ENCODE data around the gene HAGHL. TPM values are rescaled to one million over a fixed set of nuclear protein-coding genes. Genes with fewer than 3 reads are reported as not detected.

HAGHL gene
- total and polyA plus RNA-seq, 4 donors = 0.25 to 1.1 (median 0.49) TPM

DNA sequence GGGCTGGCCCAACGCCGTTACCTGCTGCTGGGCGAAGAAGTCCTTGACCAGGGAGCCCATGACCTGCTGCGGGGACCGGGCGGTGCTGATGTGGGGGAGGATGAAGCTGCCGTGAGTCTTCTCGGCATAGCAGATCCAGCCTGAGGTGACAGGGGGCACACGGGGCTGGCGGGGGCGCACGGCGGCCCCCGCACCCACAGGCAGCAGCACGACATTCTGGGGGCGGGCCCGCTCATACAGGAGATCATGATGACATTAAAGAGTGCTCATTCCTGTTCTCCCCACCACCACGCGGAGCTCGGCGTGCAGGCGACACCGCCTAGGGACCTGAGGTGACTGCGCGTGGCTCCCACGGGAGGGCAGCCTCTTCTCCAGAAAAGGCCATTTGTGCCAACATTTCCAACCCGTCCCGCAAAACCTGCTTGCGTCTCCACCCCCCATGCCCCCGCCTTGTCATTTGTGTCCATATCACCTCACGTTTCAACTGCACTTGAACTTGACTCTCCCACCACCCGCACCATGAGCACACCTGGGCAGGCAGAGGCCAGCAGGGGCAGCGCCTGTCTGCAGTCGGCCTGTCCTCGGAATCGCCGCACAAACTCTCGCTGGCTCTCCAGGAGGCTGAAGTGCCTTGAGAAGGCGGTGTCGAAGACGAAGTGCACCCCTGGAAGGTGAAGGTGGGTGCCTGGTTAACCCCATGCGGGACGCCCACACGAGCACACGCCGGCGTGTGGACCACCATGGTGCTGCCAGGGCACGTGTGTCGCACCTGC is 7.5 kb downstream of the HAGHL start:
- no peak for TF ChIP-seq FOXA2 (IDR thresholded peaks at IDR 0.05)
- TF ChIP-seq TAF1 (conservative IDR thresholded peaks at IDR 0.05) = no peak
- Histone ChIP-seq H3K4me3 (ENCODE audit: low read depth in 1 of 3, low read length in 3 of 3) (no peak overlapping the region), H3K9me3 (ENCODE audit: control insufficient read depth in 4 of 4, low read length in 3 of 4) (no peaks in the 10 kb centered on the region), H3K36me3 (ENCODE audit: control insufficient read depth in 4 of 4, insufficient read depth in 3 of 4, low read depth in 1 of 4, low read length in 3 of 4) (peaks cover 12 to 56% (median 14%) of the 10 kb centered on the region in 4 donors), H3K9ac (ENCODE audit: low read depth in 1 of 2, low read length in 2 of 2) (no peak overlapping the region), H3K27me3 (ENCODE audit: control insufficient read depth in 4 of 4, insufficient read depth in 4 of 4, low read length in 3 of 4) (no peaks in the 10 kb centered on the region), H3K4me1 (ENCODE audit: control insufficient read depth in 4 of 4, insufficient read depth in 4 of 4, low read length in 3 of 4) (peaks cover 0 to 2% (median under 1%) of the 10 kb centered on the region in 4 donors), H3K27ac (ENCODE audit: low read depth in 1 of 2, low read length in 2 of 2) (no peak overlapping the region)
- WGBS = 97% methylated on average over 49 of the region's 49 CpGs
- DNase-seq (ENCODE audit: low spot score) = no peak

DNA sequence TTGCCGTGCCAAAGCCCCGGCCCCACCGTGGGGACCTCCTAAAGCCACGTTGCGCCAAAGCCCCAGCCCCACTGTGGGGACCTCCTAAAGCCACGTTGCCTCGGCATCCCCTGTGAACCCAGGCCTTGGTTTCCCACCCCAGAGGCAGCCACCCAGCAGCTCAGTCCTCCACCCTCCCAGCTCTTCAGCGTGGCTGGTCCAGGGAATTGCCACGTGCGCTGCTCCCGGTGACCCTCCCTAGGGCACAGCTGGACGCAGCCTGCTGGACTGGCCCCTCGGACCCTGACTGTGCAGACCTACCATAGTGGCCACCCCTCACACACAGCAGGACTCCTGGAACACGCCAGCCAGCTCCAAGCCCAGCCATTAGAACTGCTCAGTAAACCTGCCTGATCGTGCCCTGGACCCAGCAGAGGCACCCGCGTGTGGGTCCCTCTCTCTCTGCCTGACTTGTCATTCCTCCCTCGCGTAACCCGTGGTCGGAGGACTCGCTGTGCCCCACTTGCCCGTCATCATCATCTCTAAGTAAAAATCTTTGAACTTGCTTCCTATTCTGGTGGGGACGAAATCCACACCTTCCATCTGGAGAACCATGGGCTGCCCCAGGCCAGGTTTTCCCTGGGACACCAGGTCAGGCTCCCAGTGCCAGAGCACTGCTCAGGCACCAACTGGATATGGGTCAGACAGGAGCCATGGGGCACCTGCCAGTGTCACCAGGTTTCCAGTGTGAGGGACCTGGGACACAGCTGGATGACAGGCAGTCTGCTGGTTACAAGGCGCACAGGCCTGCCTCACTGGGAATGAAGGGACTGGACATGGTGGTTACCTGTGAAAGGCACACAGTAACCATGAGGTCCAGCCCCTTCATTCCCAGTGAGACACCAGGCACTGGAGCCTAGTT is 8.3 kb downstream of the HAGHL start:
- Histone ChIP-seq H3K27me3 (ENCODE audit: control insufficient read depth in 4 of 4, insufficient read depth in 4 of 4, low read length in 3 of 4) (no peaks in the 10 kb centered on the region), H3K36me3 (ENCODE audit: control insufficient read depth in 4 of 4, insufficient read depth in 3 of 4, low read depth in 1 of 4, low read length in 3 of 4) (peaks cover 12 to 55% (median 14%) of the 10 kb centered on the region in 4 donors), H3K27ac (ENCODE audit: low read depth in 1 of 2, low read length in 2 of 2) (no peak overlapping the region), H3K9me3 (ENCODE audit: control insufficient read depth in 4 of 4, low read length in 3 of 4) (no peaks in the 10 kb centered on the region), H3K4me1 (ENCODE audit: control insufficient read depth in 4 of 4, insufficient read depth in 4 of 4, low read length in 3 of 4) (peaks cover 6 to 10% (median 9%) of the 10 kb centered on the region in 4 donors), H3K9ac (ENCODE audit: low read depth in 1 of 2, low read length in 2 of 2) (no peak overlapping the region), H3K4me3 (ENCODE audit: low read depth in 1 of 3, low read length in 3 of 3) (no peak overlapping the region)
- TF ChIP-seq, protein P1, sequence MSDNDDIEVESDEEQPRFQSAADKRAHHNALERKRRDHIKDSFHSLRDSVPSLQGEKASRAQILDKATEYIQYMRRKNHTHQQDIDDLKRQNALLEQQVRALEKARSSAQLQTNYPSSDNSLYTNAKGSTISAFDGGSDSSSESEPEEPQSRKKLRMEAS (IDR thresholded peaks at IDR 0.05) = no peak
- TF ChIP-seq, protein P2, sequence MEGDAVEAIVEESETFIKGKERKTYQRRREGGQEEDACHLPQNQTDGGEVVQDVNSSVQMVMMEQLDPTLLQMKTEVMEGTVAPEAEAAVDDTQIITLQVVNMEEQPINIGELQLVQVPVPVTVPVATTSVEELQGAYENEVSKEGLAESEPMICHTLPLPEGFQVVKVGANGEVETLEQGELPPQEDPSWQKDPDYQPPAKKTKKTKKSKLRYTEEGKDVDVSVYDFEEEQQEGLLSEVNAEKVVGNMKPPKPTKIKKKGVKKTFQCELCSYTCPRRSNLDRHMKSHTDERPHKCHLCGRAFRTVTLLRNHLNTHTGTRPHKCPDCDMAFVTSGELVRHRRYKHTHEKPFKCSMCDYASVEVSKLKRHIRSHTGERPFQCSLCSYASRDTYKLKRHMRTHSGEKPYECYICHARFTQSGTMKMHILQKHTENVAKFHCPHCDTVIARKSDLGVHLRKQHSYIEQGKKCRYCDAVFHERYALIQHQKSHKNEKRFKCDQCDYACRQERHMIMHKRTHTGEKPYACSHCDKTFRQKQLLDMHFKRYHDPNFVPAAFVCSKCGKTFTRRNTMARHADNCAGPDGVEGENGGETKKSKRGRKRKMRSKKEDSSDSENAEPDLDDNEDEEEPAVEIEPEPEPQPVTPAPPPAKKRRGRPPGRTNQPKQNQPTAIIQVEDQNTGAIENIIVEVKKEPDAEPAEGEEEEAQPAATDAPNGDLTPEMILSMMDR (IDR thresholded peaks at IDR 0.05; ENCODE audit: low read depth, low read length, missing input control) = no peak
- TF ChIP-seq EGR1 (IDR thresholded peaks at IDR 0.05; ENCODE audit: low read depth in 2 of 2) = no peak
- DNase-seq (ENCODE audit: low spot score) = no peak
- WGBS = 95% methylated on average over 25 of the region's 25 CpGs

DNA sequence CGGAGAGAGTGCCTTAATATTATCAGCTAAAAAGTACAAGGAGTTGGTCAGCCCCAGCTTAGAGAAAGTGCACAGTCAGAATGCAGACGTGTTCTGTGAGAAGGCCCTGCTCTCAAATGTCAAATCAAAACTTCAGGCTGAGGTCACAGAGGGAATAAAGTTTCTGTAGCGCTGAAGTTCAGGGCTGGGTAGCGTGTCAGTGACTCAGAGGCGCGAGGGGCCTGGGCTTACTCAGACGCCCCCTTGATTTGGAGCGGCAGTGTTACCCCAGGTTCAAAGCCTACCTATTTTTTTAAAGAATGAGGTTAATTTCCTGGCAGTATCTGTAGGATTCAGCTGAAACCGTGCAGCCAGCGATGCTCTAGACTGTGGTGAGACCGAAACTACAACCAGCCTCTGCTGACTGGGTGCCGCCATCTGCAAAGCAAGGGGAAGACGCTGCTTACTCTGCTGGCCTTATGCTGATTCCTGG is 9.1 kb downstream of the HAGHL start:
- no peak overlapping the region for H3K27ac ChIP-seq (ENCODE audit: low read depth in 1 of 2, low read length in 2 of 2)
- no peak overlapping the region for H3K9ac ChIP-seq (ENCODE audit: low read depth in 1 of 2, low read length in 2 of 2)
- no peak overlapping the region for H3K4me3 ChIP-seq (ENCODE audit: low read depth in 1 of 3, low read length in 3 of 3)
- WGBS = 91% methylated on average over 13 of the region's 13 CpGs
- H3K9me3 ChIP-seq (ENCODE audit: control insufficient read depth in 4 of 4, low read length in 3 of 4) = no peaks in the 10 kb centered on the region
- DNase-seq (ENCODE audit: low spot score) = no peak
- H3K36me3 ChIP-seq (ENCODE audit: control insufficient read depth in 4 of 4, insufficient read depth in 3 of 4, low read depth in 1 of 4, low read length in 3 of 4) = peaks cover 12 to 54% (median 14%) of the 10 kb centered on the region in 4 donors
- H3K4me1 ChIP-seq (ENCODE audit: control insufficient read depth in 4 of 4, insufficient read depth in 4 of 4, low read length in 3 of 4) = peaks cover 7 to 12% (median 12%) of the 10 kb centered on the region in 4 donors
- no peaks in the 10 kb centered on the region for H3K27me3 ChIP-seq (ENCODE audit: control insufficient read depth in 4 of 4, insufficient read depth in 4 of 4, low read length in 3 of 4)
- TF ChIP-seq NR2F2 (IDR thresholded peaks at IDR 0.05) = no peak
- no peak for TF ChIP-seq RAD21 (IDR thresholded peaks at IDR 0.05)
- no peak for TF ChIP-seq HNF4G (IDR thresholded peaks at IDR 0.05)
- no peak for TF ChIP-seq RXRA (IDR thresholded peaks at IDR 0.05)
- no peak for TF ChIP-seq YY1 (IDR thresholded peaks at IDR 0.05)
- TF ChIP-seq EGR1 (IDR thresholded peaks at IDR 0.05; ENCODE audit: low read depth in 2 of 2) = no peak
- no peak for TF ChIP-seq HNF4A (conservative IDR thresholded peaks at IDR 0.05)
- TF ChIP-seq TAF1 (conservative IDR thresholded peaks at IDR 0.05) = no peak
- TF ChIP-seq, protein P3, sequence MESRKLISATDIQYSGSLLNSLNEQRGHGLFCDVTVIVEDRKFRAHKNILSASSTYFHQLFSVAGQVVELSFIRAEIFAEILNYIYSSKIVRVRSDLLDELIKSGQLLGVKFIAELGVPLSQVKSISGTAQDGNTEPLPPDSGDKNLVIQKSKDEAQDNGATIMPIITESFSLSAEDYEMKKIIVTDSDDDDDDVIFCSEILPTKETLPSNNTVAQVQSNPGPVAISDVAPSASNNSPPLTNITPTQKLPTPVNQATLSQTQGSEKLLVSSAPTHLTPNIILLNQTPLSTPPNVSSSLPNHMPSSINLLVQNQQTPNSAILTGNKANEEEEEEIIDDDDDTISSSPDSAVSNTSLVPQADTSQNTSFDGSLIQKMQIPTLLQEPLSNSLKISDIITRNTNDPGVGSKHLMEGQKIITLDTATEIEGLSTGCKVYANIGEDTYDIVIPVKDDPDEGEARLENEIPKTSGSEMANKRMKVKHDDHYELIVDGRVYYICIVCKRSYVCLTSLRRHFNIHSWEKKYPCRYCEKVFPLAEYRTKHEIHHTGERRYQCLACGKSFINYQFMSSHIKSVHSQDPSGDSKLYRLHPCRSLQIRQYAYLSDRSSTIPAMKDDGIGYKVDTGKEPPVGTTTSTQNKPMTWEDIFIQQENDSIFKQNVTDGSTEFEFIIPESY (IDR thresholded peaks at IDR 0.05) = no peak
- no peak for TF ChIP-seq JUND (IDR thresholded peaks at IDR 0.05)
- TF ChIP-seq, protein P4, sequence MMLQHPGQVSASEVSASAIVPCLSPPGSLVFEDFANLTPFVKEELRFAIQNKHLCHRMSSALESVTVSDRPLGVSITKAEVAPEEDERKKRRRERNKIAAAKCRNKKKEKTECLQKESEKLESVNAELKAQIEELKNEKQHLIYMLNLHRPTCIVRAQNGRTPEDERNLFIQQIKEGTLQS (IDR thresholded peaks at IDR 0.05) = no peak
- TF ChIP-seq, protein P1 (IDR thresholded peaks at IDR 0.05) = no peak
- TF ChIP-seq, protein P5, sequence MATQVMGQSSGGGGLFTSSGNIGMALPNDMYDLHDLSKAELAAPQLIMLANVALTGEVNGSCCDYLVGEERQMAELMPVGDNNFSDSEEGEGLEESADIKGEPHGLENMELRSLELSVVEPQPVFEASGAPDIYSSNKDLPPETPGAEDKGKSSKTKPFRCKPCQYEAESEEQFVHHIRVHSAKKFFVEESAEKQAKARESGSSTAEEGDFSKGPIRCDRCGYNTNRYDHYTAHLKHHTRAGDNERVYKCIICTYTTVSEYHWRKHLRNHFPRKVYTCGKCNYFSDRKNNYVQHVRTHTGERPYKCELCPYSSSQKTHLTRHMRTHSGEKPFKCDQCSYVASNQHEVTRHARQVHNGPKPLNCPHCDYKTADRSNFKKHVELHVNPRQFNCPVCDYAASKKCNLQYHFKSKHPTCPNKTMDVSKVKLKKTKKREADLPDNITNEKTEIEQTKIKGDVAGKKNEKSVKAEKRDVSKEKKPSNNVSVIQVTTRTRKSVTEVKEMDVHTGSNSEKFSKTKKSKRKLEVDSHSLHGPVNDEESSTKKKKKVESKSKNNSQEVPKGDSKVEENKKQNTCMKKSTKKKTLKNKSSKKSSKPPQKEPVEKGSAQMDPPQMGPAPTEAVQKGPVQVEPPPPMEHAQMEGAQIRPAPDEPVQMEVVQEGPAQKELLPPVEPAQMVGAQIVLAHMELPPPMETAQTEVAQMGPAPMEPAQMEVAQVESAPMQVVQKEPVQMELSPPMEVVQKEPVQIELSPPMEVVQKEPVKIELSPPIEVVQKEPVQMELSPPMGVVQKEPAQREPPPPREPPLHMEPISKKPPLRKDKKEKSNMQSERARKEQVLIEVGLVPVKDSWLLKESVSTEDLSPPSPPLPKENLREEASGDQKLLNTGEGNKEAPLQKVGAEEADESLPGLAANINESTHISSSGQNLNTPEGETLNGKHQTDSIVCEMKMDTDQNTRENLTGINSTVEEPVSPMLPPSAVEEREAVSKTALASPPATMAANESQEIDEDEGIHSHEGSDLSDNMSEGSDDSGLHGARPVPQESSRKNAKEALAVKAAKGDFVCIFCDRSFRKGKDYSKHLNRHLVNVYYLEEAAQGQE (IDR thresholded peaks at IDR 0.05) = no peak

Data from liver (tissue), 9 donors.